ENCODE results near the gene EFHC2.
"Not testable (repeated sequence)": the region's sequence is repeated elsewhere in the genome, so short reads cannot be mapped to it uniquely, and the experiment has no call there.

The EFHC2 gene

GRCh38 chrX:44291468-44292092 lies 51.9 kb downstream of the EFHC2 start:
- DNase-seq (ENCODE audit: low read depth in 2 of 2), result no peak

- no peak for DNase-seq (ENCODE audit: low read depth in 2 of 2)
These were observed 52.8 kb downstream of the EFHC2 start for GRCh38 chrX:44290718-44291117.

DNA sequence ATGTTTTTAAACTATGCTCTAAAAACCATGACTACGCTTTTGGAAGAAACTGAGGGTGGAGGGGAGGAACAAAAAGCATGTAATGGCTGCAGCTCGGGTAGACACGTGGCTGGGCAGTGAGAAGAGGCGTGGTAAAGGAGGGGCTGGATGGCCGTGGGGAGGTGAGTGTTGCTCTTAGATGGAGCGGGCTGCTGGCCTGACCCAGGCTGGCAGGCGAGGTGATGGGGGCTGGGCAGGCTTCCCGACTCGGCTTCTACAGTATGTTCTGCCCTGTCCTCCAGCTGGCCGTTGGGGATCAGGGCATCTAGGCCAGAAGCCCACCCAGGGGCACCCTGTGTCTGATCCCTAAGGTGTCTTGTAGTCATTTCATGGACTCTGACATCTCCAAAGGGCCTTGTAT lies 60.7 kb downstream of the EFHC2 start:
- no peak for DNase-seq (ENCODE audit: low read depth in 2 of 2)

DNA sequence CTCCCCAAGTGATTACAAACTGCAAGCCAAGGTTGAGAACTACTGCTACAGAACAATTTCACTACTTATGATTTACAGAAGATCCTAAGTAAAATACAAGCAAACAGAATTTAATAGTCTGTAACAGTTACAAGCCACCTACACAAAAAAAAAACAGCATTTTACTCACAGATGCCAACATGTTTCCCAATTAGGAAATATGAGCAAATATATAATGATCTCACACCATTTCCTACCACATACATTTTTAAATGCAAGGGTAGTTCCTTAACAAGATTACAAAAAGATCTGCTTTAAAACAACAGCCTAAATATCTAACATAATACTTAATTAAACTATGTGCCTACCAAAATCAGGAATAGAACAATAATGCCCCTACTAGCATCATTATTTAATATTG lies 63.4 kb downstream of the EFHC2 start:
- DNase-seq (ENCODE audit: low read depth in 2 of 2), result no peak

- no peak for DNase-seq (ENCODE audit: low read depth in 2 of 2)
These were observed 69.4 kb downstream of the EFHC2 start for GRCh38 chrX:44274096-44274495.

DNA sequence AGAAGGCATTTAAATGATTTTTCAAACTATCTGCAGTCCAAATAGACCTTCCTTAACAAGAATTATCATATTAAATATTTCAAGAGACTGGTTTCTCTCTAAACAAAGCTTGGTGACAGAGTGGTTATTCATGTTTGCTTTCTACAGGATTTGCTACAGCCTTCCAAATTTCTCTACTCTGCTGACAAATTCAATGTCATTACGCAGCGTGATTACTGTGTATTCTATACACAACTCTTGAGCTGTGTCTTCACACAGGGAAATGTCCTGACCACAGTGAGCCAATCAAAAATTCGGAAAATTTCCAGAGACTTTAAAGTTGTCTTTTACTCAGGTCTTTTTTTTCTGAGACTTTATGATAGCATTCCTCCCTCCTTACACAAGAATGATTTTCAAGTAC lies 75.6 kb downstream of the EFHC2 start:
- DNase-seq (ENCODE audit: low read depth in 2 of 2), result no peak

- no peak for DNase-seq (ENCODE audit: low read depth in 2 of 2)
These were observed 76.4 kb downstream of the EFHC2 start for GRCh38 chrX:44267116-44267515.

DNA sequence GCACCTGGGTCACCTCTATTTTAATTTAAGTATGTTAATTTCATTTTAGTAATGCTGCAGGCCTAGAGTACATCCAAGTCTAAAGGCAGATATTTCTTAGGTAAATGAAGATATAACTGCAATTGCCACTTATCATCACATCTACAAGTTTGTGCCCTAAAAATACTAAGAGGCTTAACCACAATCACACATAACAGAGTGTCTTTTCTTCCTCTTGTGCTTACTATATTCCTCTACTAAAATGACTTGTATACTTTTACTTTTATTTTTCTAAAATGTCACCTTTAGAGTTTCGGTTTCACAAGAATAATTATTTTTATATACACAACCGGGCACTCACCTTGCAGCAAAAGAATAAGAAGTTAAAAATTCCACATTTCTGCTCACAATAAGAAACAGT lies 77.9 kb downstream of the EFHC2 start:
- DNase-seq (ENCODE audit: low read depth in 2 of 2), result no peak

DNA sequence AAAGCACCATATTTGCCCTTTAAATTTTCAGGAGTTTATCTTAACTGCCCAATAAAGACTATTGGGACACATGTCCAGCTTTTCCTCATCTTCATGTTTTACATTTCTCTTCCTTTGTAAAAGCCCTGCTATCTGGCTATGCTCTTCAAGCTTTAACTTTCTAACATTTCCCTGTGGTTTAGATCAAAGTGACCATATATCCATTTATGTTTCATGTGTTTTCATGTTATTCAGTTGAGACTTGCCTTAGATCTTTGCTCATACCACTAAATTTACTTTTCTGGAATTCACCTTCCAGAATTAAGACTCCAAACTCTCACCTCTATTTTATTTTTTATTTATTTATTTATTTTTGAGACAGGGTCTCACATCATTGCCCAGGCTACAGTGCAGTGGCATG lies 78.5 kb downstream of the EFHC2 start:
- no peak for DNase-seq (ENCODE audit: low read depth in 2 of 2)

DNA sequence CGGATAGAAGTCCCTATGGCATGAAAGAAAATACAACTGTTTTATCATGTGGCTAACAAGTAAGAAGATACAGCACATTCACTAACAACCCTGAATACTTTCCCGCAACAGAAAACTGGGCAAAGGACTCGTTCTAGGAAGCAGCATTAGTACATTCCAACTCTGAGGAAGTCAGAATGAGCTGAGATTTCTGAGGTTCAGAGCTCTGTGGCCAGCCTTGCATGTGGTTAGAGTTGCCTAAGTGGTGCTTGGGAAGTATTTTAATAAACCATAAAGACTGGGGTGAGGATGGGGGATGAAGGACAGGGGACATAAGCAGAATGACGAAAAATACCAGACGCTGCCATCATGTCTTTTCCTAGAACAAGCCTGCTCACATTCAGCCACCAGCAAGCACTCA lies 82.2 kb downstream of the EFHC2 start:
- DNase-seq (ENCODE audit: low read depth in 2 of 2), result no peak

GRCh38 chrX:44260609-44261008 lies 82.9 kb downstream of the EFHC2 start:
- DNase-seq (ENCODE audit: low read depth in 2 of 2), result no peak

- DNase-seq (ENCODE audit: low read depth in 2 of 2), result not testable (repeated sequence)
These were observed 87.7 kb downstream of the EFHC2 start for GRCh38 chrX:44255742-44256141.

GRCh38 chrX:44253575-44253942 lies 89.9 kb downstream of the EFHC2 start:
- no peak for DNase-seq (ENCODE audit: low read depth in 2 of 2)

DNA sequence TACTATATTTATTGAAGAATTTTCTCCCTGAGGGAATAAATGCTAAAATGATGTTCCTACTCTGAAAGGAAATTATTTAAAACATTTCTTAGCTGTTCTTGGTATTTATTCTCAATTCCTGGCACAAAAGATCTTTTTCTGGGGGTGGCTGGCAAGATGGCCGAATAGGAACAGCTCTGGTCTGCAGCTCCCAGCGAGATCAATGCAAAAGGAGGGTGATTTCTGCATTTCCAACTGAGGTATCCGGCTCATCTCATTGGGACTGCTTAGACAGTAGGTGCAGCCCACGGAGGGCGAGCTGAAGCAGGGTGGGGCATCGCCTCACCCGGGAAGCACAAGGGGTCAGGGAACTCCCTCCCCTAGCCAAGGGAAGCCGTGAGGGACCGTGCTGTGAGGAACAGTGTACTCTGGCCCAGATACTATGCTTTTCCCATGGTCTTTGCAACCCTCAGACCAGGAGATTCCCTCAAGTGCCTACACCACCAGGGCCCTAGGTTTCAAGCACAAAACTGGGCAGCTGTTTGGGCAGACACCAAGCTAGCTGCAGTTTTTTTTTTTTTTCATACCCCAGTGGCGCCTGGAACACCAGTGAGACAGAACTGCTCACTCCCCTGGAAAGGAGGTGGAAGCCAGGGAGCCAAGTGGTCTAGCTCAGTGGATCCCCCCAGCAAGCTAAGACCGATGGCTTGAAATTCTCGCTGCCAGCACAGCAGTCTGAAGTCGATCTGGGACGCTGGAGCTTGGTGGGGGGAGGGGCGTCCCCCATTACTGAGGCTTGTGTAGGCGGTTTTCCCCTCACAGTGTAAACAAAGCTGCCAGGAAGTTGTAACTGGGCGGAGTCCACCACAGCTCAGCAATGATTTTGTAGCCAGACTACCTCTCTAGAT lies 90.5 kb downstream of the EFHC2 start:
- peak in 1 of 2 donors; percentile 29 for DNase-seq (ENCODE audit: low read depth in 2 of 2)

GRCh38 chrX:44247468-44247867 lies 96.0 kb downstream of the EFHC2 start:
- DNase-seq (ENCODE audit: low read depth in 2 of 2), result no peak

DNA sequence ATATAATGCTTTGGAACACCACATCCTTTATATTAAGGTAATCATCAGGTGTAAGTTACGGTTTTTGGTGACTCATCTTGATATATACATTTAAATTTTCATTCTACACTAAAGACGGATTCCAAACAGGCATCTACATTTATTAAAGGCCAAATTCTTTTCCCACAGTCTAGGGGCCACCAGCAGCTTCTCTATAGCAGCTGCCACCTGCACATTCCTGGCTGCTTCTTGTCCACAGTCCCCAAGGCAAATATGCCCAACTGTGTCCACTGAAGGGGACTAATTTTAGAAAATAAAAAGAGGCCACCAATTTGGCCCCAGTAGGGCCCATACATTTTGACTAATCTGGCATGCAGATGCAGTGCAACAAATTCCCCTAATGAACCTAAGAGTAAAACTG lies 96.6 kb downstream of the EFHC2 start:
- no peak for DNase-seq (ENCODE audit: low read depth in 2 of 2)

DNA sequence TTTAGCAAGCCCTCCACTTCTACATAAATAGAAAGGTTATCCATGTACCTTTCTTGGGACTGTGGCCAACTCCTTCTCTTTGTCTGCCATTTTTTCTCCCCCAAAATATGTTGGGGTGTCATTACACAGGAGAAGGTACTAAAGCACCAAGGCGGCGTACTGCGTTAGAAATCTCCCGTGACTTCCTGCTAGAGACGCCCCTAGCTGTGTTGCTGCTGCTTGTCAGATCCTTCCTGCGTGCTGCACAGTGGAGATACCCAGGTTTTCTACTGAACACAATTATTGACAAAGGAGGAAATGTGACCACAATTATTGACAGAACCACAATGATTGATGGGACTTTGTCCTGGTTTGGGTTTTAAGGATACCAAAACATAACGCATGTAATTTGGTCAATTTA lies 97.7 kb downstream of the EFHC2 start:
- DNase-seq (ENCODE audit: low read depth in 2 of 2), result no peak

GRCh38 chrX:44244008-44244407 lies 99.5 kb downstream of the EFHC2 start:
- no peak for DNase-seq (ENCODE audit: low read depth in 2 of 2)

- DNase-seq (ENCODE audit: low read depth in 2 of 2), result no peak
These were observed 101.9 kb downstream of the EFHC2 start for GRCh38 chrX:44241546-44241945.

GRCh38 chrX:44240036-44240435 lies 103.4 kb downstream of the EFHC2 start:
- DNase-seq (ENCODE audit: low read depth in 2 of 2), result no peak

DNA sequence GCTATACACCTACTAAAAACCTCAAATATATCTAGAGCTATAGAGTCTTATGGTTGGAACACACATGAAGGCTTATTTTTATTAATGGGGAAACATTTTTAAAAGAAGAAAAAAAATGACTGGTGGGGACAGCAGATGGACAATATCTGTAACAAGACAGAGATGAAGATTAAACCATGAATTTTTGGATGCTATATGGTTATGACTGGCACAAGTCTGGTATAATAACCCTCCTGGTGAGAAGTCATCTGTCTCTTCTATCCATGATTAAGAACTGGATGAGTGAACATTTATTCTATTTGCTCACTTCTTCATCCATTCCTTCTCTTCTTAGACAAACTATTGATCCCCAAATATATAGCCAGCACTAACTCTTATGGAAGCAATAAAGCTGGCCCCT lies 104.4 kb downstream of the EFHC2 start:
- DNase-seq (ENCODE audit: low read depth in 2 of 2), result no peak

GRCh38 chrX:44235534-44235933 lies 107.9 kb downstream of the EFHC2 start:
- DNase-seq (ENCODE audit: low read depth in 2 of 2), result no peak

DNA sequence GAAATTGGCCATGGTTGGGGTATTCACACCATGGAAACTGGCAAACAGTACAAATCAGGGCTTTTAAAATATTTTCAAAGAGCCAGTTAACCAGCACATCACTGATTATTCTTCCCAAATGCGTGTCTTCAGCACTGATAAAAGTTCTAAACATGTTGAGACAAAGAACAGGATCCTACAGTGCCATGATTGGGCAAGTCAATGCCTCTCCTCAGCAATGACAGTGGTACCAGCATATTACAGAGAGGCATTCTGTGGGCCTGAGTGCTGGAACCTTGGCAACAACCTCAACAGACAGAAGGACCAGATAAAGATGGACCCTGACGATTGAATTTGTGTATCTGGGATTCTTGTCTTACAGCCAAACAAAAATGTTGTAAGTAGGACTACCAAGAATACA lies 108.9 kb downstream of the EFHC2 start:
- DNase-seq (ENCODE audit: low read depth in 2 of 2), result no peak

- no peak for DNase-seq (ENCODE audit: low read depth in 2 of 2)
These were observed 109.4 kb downstream of the EFHC2 start for GRCh38 chrX:44234116-44234515.
